Chondrocyte (in vitro differentiated cells): ENCODE results near the gene PROCA1. TPM values are rescaled to one million over a fixed set of nuclear protein-coding genes. Genes with fewer than 3 reads are reported as not detected.

Experiments
- DNase-seq: peaks from one replicate; pipeline ENCODE4 v3.0.0; 2021; ENCODE audit warnings: mixed read lengths, low spot score
- H3K27ac Mint-ChIP-seq: one replicate; pipeline ENCODE4 v1.8.0; 2021; ENCODE audit warnings: mild to moderate bottlenecking, moderate library complexity, mixed read lengths; ENCODE audit not compliant: unreplicated experiment
- H3K27me3 Mint-ChIP-seq: 2 replicates; pipeline ENCODE4 v1.8.0; 2021; ENCODE audit warnings: low read depth, mixed read lengths
- H3K36me3 Mint-ChIP-seq: 2 replicates; pipeline ENCODE4 v1.8.0; 2021; ENCODE audit warnings: low read depth, mixed read lengths
- H3K4me1 Mint-ChIP-seq: 2 replicates; pipeline ENCODE4 v1.8.0; 2021; ENCODE audit warnings: low read depth, mild to moderate bottlenecking, mixed read lengths
- H3K4me3 Mint-ChIP-seq: one replicate; pipeline ENCODE4 v1.8.0; 2021; ENCODE audit warnings: mild to moderate bottlenecking, moderate library complexity, mixed read lengths; ENCODE audit not compliant: unreplicated experiment
- H3K9me3 Mint-ChIP-seq: 2 replicates; pipeline ENCODE4 v1.8.0; 2021; ENCODE audit warnings: low read depth, mixed read lengths
- CTCF ChIP-seq: fragments of 200-600 bp; sonication (generic); IDR thresholded peaks from 2 replicates; pipeline ENCODE4 v1.5.0; 2021; ENCODE audit warnings: antibody characterized with exemption, mild to moderate bottlenecking, moderate library complexity
- total RNA-seq: library from RNA; stranded (reverse); gene quantifications from 3 replicates; pipeline ENCODE4 v1.2.1, GENCODE V29; 2021

Gene PROCA1
- total RNA-seq, 1 donor from 2014 or later, result 2.0 TPM

- DNase-seq, result no peak
- Mint-ChIP-seq H3K36me3 (peaks cover 27% of the 10 kb centered on the region), H3K4me3 (peak within 1 kb of the TSS; percentile 86), H3K9me3 (no peaks in the 10 kb centered on the region), H3K4me1 (peaks cover 63% of the 10 kb centered on the region), H3K27ac (peak within 1 kb of the TSS; percentile 94), H3K27me3 (no peaks in the 10 kb centered on the region)
- TF ChIP-seq CTCF, result peak; percentile 73
Observed at GRCh38 chr17:28717578-28718332, 6.1 kb upstream of the PROCA1 start, which contains the start of gene RAB34. RAB34 (minus strand) TSS chr17:28717868; CDS start chr17:28717266, 602 bp downstream.

GRCh38 chr17:28716740-28717577 lies 5.3 kb upstream of the PROCA1 start:
- peak overlapping the region; percentile 86 for H3K4me3 Mint-ChIP-seq
- no peak for TF ChIP-seq CTCF
- H3K4me1 Mint-ChIP-seq, result peaks cover 63% of the 10 kb centered on the region
- H3K27ac Mint-ChIP-seq, result peak overlapping the region; percentile 79
- DNase-seq, result no peak
- peaks cover 25% of the 10 kb centered on the region for H3K36me3 Mint-ChIP-seq
- no peaks in the 10 kb centered on the region for H3K27me3 Mint-ChIP-seq
- H3K9me3 Mint-ChIP-seq, result no peaks in the 10 kb centered on the region

- H3K4me1 Mint-ChIP-seq, result peaks cover 57% of the 10 kb centered on the region
- H3K4me3 Mint-ChIP-seq, result no peak overlapping the region
- H3K27ac Mint-ChIP-seq, result no peak overlapping the region
Observed at GRCh38 chr17:28715217-28715616, 3.5 kb upstream of the PROCA1 start.

GRCh38 chr17:28714281-28714680 lies 2.6 kb upstream of the PROCA1 start:
- no peaks in the 10 kb centered on the region for H3K27me3 Mint-ChIP-seq
- peaks cover 57% of the 10 kb centered on the region for H3K4me1 Mint-ChIP-seq
- H3K9me3 Mint-ChIP-seq, result no peaks in the 10 kb centered on the region
- no peak overlapping the region for H3K4me3 Mint-ChIP-seq
- peak; percentile 16 for TF ChIP-seq CTCF
- H3K36me3 Mint-ChIP-seq, result peaks cover 16% of the 10 kb centered on the region
- no peak for DNase-seq
- no peak overlapping the region for H3K27ac Mint-ChIP-seq

More at GRCh38 chr17:28715217-28715616, 3.5 kb upstream of the PROCA1 start:
- peaks cover 19% of the 10 kb centered on the region for H3K36me3 Mint-ChIP-seq
- H3K9me3 Mint-ChIP-seq, result no peaks in the 10 kb centered on the region
- DNase-seq, result no peak
- no peaks in the 10 kb centered on the region for H3K27me3 Mint-ChIP-seq
- TF ChIP-seq CTCF, result no peak

GRCh38 chr17:28712705-28713415 lies 1.2 kb upstream of the PROCA1 start:
- no peak for TF ChIP-seq CTCF
- peaks cover 16% of the 10 kb centered on the region for H3K36me3 Mint-ChIP-seq
- peak overlapping the region; percentile 72 for H3K27ac Mint-ChIP-seq
- H3K9me3 Mint-ChIP-seq, result no peaks in the 10 kb centered on the region
- no peak overlapping the region for H3K4me3 Mint-ChIP-seq
- no peak for DNase-seq
- peaks cover 44% of the 10 kb centered on the region for H3K4me1 Mint-ChIP-seq
- H3K27me3 Mint-ChIP-seq, result no peaks in the 10 kb centered on the region
